Anterior cingulate cortex (tissue), 58 donors: ENCODE results near the gene TXNDC15.
"Not testable (repeated sequence)": the region's sequence is repeated elsewhere in the genome, so short reads cannot be mapped to it uniquely, and the experiment has no call there.

Experiments
- DNase-seq, 58 donors: peaks; one replicate each; lab custom pipeline; 2025; lab: John Stamatoyannopoulos, UW

The TXNDC15 gene

DNA sequence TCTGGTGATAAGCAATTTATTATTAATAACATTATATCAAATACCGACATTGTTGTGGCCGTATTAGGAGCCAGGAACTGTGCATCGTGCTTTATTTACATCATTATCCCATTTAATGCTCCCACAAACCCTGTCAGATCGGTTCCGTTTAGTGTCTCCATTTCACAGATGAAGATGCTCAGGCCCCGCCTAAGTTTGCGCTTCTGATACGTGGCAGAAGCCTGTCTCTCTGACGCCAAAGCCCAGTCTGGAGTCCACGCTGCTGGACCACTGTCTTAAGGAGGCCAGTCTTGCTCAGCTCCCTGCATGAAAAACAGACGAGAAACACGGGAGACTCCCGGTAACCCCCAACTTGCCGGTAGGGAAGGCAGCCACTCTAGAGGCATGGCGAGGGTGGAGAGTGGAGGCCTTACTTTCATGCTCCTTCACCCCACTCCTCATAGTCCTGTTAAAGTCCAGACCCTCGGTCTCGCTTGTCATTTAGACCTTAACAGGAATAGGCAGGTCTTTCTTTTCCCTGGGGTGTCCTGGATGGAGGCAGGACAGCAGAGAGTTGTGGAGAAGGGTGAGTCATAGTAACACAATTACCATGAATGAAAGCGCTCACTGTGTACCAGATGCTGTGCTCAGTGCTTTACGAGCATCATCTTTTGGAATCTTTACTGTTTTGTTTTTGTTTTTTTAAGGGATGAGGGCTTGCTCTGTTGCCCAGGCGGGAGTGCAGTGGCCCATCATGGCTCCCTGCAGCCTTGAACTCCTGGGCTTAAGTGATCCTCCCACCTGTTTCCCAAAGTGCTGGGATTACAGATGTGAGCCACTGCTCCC, 872 bp downstream of the TXNDC15 start:
- DNase-seq, result peak in 56 of 58 donors; percentile 6 to 83 (median 62)

DNA sequence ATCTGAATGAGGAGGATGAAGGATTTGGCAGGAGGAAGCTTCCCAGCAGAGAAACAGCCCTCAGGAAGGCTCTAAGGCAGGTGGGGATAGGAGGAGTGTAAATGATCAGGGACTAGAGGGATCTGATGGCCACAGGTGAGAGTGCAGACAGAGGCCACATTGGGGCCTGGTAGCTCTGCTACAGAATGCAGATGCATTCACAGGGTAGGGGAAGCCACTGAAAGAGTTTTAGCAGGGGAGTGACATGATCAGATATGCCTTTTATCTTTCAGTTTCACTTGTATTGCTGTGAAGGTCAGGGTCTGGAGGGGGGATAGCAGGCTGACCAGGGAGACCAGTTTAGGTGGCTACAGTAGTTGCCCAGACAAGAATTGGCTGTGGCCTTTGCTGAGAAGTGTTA, 3.0 kb downstream of the TXNDC15 start:
- no peak for DNase-seq

DNA sequence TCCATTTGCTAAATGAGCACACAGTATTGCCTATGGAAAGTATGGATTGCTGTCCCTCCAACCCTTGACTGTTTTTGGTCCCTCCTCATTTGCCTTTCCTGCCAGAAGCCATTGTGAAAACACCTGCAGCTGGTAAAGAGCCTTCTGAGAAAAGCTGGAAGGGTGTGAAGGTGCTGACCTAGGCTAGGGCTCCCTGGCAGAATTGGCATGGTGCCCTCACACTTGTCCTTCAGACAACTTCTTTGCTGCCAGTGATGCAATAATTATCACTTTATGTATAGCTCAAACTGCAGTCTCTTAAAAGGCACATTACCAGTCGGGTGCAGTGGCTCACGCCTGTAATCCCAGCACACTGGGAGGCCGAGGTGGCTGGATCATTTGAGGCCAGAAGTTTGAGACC, 4.2 kb downstream of the TXNDC15 start:
- no peak for DNase-seq

DNA sequence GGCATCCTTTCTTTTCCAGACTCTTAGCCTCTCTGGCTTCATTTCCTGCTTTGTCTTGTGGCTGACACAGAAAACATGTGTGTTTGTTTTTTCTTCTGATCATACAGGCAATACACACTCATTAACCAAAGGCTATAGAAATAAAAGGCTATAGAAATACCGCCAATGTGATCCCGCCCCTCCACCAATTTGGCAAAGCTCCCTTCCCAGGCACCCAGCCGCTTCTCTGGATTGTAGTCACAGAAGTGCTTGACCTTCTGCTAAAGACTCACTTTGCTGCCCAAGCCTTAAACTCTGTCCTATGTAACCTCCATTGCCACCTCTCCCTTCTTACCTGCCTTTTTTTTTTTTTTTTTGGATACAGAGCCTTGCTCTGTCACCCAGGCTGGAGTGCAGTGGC, 5.3 kb downstream of the TXNDC15 start:
- no peak for DNase-seq

DNA sequence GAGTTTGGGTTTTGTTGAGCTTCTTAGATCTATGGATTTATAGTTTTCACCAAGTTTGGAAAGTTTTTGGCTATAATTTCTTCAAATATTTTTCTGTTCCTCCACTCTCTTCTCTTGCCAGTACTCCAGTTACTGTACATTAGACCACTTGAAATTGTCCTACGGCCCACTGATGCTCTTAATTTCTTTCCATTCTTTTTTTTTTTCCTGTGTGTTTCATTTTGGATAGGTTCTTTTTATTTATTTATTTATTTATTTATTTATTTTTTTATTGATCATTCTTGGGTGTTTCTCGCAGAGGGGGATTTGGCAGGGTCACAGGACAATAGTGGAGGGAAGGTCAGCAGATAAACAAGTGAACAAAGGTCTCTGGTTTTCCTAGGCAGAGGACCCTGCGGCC, 6.8 kb downstream of the TXNDC15 start:
- DNase-seq, result not testable (repeated sequence)

DNA sequence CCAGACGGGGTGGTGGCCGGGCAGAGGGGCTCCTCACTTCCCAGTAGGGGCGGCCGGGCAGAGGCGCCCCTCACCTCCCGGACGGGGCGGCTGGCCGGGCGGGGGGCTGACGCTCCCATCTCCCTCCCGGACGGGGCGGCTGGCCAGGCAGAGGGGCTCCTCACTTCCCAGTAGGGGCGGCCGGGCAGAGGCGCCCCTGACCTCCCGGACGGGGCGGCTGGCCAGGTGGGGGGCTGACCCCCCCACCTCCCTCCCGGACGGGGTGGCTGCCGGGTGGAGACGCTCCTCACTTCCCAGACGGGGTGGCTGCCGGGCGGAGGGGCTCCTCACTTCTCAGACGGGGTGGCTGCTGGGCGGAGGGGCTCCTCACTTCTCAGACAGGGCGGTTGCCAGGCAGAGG, 7.5 kb downstream of the TXNDC15 start:
- not testable (repeated sequence) for DNase-seq

DNA sequence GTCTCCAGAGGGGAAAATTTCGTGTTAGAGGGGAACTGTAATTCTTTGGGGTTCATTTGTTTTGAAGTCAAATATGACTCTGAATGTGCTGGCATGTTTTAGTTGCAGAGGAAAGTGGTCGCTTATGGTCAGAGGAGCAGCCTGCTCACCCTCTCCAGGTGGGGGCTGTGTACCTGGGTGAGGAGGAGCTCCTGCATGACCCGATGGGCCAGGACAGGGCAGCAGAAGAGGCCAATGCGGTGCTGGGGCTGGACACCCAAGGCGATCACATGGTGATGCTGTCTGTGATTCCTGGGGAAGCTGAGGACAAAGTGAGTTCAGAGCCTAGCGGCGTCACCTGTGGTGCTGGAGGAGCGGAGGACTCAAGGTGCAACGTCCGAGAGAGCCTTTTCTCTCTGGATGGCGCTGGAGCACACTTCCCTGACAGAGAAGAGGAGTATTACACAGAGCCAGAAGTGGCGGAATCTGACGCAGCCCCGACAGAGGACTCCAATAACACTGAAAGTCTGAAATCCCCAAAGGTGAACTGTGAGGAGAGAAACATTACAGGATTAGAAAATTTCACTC, 13.5 kb downstream of the TXNDC15 start:
- DNase-seq, result no peak

DNA sequence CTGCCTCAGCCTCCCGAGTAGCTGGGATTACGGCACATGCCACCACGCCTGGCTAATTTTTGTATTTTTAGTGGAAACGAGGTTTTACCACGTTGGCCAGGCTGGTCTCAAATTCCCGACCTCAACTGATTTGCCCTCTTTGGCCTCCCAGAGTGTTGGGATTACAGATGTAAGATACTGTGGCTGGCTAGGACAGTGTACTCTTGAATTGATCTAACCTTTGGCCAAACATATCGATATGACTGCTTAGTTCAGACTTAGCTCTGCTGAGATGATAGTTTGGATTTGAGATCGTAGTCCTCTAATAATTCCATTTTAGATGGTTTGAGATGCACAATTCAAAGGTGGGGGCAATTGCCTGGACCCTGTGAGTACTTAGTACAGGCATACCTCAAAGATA, 15.2 kb downstream of the TXNDC15 start:
- DNase-seq, result no peak

DNA sequence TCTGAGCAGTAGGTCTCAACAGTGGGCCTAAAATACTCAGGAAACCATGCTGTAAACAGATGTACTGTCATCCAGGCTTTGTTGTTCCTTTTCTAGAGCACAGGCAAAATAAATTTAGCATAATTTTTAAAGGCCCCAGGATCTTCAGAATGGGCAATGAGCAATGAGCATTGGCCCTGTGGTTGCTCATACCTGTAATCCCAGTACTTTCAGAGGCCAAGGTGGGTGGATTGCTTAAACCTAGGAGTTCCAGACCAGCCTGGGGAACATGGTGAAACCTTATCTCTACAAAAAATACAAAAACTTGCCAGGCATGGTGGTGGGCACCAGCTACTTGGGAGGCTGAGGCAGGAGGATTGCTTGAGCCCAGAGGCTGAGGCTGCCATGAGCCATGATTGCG, 17.3 kb downstream of the TXNDC15 start:
- no peak for DNase-seq

DNA sequence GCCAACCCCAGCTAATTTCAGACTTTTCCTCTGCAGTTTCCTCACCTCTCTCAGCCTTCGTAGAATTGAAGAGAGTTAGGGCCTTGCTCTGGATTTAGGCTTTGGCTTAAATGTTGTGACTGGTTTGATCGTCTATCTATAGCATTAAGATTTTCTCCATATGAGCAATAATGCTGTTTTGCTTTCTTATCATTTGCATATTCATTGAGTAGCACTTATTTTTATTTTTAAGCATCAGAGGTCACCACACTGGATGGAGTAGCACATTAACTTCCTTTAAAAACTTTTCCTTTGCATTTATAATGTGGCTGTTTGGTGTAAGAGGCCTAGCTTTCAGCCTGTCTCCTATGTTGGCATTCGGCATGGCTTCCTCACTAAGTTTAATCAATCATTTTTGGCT, 18.1 kb downstream of the TXNDC15 start:
- no peak for DNase-seq

DNA sequence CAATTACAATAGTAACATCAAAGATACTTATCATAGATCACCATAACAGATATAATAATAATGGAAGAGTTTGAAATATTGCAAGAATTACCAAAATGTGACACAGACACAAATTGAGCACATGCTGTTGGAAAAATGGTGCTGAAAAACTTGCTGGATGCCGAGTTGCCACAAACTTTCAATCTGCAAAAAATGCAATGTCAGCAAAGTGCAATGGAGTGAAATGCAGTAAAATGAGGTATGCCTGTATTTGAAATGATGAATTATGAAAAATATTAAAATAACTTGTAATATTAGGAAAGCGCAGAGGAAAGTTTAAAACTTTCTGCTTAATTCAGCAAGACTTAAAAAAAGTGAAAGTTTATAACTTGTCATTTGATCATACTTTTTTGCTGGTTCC, 18.8 kb downstream of the TXNDC15 start:
- DNase-seq, result no peak

DNA sequence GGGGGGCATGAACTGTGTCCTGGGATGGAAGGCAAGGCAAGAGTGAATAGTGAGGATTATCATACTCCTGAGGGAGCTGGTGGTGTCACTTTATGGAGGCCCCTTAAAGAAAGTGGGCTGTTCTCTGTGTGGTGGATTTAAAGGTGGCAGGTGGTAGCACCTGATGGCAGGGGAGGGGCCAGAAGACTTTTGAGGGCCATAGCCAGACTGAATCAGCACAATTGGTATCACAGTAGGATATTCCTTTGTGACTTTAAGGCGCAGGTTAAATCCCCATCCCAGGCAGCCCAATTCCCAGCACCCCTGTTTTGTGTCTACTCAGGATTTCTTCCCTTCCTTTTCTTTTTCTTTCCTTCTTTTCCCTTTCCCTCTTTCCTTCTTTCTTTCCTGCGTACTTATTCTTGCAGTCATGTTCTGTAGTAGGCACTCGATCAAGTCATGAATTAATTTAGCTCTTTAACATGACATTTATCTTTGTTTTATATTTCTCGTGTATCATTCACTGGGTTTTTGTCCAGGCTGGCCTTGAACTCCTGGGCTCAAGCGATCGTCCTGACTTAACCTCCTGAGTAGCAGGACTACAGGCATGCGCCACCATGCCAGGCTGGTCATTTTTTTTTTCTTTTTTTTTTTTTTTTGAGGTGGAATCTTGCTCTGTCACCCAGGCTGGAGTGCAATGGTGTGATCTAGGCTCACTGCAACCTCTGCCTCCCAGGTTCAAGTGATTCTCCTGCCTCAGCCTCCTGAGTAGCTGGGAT, 19.8 kb downstream of the TXNDC15 start:
- DNase-seq, result no peak

DNA sequence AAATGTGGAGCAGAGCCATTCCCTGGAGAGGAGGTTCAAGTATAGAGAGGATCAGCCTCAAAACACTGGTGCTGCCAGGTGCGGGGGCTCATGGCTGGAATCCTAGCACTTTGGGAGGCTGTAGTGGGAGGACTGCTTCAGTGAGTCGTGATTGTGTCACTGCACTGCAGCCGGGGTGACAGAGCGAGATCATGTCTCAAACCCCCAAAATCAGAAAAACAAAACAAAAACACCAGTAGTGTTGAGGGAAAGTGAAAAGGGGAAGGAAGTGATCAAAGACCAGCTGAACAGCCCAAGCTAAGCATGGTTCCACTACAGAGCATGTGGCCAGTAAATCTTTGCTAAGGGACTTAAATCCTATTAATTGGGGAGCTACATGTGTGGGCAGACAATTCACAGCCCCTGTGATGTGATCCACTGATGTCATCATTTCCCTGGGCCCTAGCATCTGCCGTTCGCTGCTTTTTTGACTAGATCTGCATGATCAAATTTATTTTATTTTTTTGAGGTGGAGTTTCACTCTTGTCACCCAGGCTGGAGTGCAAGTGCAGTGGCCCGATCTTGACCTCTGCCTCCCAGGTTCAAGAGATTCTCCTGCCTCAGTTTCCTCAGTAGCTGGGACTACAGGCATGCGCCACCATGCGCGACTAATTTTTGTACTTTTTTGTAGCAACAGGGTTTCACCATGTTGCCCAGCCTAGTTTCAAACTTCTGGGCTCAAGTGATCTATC, 28.1 kb downstream of the TXNDC15 start:
- DNase-seq, result peak in 2 of 58 donors; percentile 3 to 21

DNA sequence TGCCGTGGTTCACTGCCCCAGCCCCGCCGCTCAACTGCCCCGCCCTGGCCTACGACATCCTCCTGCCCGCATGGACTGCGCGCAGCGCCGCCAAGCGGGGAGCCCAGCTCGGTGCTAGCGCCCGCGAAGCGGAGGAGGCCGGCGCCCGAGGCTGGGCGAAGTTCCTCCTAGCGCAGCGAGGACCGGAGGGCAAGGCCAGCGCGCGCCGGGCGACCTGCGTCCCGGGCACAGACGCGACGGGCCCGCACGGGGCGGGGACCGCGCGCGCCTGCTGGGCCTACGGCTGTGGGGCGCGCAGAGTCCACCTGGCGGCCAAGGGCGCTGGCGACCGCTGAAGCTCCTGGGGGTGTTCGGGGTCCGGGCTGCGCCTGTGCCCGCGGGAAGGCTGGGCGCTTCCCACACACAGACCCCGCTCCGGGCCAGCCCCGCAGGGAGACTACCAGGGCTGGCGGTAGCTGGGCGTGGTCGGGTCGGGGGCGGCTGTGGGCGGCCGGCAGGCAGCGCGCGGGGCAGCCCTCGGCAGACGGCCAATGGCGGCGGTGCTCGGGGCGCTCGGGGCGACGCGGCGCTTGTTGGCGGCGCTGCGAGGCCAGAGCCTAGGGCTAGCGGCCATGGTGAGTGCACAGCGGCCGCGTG, 30.6 kb downstream of the TXNDC15 start, which contains the start of gene PCBD2:
TSS of gene PCBD2 (plus strand) at position 522 of the 636 bp plus-strand sequence. CDS start at position 531, 9 bp downstream.
- DNase-seq, result peak in 55 of 58 donors; percentile 40 to 88 (median 79)

DNA sequence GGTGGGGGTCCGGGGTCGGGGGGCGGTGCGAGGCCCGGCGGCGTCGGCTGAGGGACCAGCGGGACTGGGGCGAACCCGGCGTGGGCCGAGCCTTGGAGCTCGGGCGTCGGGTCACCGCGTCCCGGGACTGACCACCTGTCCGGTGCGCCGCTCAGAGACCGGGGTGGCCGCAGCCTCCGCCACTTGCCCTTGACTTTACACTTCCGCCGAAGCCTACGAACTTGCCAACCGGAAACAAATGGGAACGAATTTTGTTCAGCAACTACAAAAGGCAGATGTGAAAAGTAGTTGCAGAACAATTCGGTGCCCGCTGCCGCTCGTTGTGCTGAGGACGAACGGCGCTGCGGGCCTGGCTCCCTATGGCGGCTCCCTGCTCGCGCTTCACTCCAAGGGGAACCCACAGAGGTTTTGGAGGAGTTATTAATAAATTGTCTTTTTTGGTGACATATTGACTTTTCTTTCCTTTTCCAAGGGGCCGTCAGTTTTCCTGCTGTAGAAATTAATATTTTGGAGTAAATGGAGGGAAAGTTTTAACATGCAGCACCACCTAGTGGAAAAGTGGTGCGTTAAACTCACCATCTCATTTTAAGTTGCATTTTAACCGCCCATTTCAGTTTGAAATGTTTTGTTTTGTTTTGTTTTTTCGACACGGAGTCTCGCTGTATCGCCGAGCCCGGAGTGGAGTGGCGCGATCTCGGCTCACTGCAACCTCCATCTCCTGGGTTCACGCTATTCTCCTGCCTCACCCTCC, 31.2 kb downstream of the TXNDC15 start:
- DNase-seq, result peak in 42 of 58 donors; percentile 35 to 83 (median 64)

DNA sequence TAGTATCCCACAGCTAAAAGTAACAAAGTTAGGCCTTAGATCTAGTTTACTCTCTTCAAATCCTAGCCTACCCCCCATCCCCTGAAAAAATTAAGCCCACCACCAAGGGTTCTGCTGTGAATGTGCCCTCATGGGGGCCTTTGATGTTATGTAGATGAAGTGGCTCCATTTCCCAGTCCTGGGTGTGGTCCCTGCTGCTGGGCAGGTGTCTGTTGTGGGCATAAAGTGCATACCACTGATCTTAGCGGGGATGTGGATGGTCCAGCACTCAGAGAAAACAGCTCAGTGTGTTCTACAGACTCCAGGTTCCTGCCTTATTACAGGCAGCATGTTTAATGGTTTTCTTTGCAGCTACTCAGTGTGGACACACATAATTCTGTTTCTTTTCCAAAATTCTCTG, 32.6 kb downstream of the TXNDC15 start:
- no peak for DNase-seq

DNA sequence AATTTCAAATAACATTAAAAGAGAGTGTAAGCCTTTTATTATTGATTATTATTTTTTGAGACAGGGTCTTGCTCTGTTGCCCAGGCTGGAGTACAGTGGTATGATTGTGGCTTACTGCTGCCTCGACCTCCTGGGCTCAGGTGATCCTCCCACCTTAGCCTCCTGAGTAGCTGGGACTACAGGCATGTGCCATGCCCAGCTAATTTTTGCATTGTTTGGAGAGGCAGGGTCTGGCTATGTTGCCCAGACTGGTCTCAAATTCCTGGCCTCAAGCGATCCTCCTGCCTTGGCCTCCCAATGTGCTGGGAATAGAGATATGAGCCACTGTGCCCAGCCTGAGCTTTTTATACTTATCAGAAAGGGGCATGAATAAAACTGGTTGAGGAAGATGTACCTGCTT, 36.6 kb downstream of the TXNDC15 start:
- not testable (repeated sequence) for DNase-seq

DNA sequence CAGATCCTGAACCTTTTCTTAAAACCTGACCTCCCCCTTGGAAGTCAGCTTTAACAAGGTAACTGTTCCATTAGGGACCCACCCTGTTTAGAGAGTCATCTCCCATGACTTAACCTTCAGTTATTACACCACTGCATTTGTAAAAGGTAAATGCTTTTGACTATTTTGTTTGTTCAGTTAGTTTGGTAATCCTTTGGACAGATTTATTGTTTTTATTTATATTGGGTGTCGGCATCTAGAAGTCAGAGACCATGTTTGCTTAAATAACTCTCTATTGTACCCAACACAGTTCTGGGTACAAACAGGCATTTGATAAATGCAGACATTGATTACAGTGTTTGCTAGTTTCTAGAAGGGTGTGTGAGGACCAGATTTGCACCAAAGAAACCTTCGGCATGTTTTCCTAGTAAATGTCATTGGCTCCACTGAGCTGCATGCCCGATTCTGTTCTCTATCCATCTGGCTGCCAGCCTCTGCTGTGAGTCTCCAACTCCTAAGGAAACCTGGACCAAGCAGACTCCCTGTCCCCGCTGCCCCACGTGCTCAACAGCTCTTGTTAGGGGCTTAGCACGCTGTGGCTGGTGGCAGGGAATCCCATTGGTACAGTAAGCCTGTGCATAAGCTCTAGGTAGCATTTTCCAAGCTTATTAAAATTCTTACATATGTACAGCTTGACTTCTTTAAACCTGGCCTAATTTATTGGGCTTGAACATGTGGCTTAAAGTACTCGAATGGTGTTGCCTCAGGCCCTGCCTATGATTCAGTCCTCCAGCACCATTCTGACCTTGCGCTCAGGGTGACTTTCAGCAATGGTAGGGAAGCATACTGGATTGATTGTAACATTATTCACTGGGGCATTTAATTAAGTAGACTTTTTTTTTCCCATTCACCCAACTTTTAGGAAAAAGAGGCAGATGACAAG, 37.4 kb downstream of the TXNDC15 start:
- DNase-seq, result peak in 3 of 58 donors; percentile 0 to 7 (median 3)
